IPS-NIHi7 (cell line): ENCODE measurements around the gene GUK1.
"Not testable (repeated sequence)": the region's sequence is repeated elsewhere in the genome, so short reads cannot be mapped to it uniquely, and the experiment has no call there.

Source experiments
- DNase-seq: peaks from one replicate; pipeline ENCODE4 v3.0.0; 2012; ENCODE audit warnings: mixed read lengths; ENCODE audit errors: extremely low spot score

GUK1 gene

DNA sequence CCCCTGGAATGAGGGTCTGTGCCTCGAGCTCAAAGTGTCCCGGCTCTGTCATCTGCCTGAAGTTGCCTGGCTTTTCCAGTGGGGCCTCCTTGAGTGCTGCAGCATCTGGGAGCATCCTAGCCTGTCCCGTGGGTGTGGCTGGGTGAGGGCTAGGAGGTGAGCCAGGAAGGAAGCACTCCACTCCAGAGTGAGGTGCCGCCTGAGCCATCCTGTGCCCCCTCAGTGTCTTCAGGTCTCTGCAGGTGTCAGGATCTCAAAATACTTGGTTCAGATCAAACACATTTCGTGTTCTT lies 37.0 kb downstream of the GUK1 start:
- DNase-seq, result no peak

DNA sequence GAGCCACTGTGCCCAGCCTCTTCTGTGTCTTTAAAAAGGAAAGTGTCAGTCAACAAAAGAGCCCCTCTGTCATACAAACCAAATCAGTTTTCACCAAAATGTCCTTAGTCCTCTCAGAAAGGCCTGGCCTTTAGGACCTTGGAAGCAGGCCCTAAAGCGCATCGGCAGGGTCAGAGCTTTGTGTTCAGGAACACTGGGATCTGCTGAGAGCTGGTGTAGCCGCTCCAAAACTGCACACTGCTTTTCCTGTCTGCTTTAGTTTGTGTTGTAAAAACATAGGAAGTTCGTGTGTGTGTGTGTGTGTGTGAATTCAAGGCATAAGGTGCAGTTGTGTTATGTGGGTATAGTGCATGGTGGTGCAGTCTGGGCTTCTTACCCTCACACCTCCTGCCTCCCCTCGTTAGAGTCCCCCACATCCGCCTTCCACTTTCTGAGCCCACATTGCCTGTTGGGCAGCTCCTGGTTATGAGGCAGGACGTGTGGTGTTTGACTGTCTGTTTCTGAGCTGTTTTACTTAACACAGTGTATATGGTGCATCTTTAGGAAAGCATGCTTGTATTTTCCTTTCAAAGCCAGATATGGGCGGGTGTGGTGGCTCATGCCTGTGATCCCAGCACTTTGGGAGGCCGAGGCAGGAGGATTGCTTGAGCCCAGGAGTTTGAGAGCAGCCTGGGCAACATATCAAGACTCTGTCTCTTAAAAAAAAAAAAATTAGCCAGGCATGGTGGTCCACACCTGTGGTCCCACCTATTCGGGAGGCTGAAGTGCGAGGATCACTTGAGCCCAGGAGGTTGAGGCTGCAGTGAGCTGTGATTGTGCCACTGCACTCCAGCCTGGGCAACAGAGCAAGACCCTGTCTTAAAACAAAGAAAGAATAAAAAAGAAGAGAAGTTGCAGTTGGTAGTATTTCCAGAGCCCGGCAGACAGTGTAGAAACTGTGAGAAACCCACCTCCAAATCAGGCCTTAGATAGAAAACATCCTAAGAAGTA lies 37.9 kb downstream of the GUK1 start:
- no peak for DNase-seq

DNA sequence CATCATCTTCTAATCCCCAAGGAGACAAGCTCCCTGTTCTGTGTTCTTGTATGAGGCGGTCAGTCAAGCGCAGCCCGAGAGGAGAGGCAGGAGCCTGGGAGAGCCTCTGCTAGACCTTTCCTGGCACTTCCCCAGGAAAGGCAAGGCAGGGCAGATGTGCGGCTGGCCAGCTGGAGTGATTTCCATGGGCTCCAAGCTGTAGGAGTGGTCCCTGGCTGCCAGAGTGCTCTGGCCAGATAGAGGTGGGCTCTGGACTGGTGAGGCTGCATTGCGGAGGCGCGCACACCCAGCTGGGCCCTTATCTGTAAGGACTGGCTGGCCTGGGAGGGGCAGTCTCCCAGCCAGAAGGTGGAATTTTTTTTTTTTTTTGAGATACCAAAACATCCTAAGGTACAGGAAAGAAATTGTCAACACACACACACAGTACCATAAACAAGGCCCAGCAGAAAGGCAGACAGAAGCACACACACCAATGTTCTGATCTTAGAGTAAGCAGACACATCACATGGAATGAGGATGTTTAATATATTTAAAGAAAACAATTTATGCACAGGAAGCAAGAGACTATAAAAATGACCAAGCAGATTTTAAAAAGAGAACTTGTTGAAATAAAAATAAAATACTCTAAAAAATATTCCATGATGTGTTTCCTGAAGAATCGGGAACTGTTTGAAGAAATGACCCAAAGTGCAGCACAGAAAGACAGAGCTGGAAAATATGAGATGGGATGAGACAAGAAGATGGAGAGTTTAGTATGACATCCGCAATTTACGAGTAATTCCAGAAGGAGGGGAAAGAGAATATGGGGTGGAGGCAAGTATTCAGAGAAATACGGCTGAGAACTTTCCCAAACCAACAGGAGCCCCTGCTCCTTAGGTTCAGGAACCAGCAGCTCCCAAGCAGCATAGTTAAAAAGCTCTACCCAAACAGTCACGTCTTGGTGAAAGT lies 38.9 kb downstream of the GUK1 start:
- DNase-seq, result no peak

DNA sequence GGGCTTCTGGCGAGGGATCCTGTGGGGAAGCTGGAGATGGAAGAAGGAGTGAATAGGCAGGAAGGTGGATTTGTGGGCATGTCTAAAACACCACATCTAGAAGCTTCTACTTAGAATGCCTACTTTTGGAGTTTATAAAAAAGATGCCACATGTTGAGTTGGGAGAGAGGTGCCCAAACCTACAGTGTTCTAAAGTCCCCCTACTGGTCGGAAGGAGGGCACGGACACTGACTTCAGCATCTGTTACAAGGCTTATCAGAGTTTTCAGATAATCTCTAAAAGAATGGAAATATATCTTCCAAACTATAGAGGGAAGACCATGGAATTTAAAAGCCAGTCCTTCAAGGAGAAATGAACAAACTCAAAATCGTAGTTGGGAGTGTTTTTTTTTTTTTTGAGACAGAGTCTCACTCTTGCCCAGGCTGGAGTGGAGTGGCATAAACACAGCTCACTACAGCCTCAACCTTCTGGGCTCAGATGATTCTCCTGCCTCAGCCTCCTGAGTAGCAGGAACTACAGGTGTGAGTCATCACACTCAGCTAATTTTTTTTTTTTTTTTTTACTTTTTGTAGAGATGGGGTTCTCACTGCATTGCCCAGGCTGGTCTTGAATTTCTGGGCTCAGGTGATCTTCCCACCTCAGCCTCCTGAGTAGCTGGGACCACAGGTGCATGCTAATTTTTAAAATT lies 40.3 kb downstream of the GUK1 start:
- DNase-seq, result no peak

DNA sequence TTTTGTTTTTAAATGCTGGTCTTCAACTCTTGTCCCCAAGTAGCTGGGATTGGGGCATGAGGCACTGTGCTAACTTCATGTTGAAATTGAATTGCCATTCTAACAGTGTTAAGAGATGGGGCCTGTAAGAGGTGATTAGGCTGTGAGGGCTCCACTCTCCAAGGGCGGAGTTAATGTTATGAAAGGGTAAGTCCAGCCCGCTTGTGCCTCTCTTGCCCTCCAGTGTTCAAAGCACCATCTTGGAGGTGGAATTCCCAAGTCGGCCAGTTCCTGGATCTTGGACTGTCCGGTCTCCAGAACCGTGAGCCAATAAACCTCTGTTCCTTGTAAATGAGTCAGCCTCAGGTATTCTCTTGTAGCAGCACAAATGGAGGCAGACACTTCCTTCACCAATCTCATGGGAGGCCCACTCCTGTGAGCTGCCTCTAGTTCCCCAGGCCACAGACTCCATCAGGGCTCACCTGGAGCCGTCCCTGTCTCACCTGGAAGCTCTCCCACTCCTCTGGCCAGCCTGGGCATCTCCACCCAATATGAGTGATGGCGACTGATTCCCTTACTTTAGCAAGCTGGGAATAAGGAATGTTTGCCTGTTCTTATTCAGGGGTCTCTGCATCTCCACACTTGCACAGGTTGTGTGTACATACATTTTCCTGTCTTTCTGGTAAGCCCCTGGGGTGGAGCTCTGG lies 41.0 kb downstream of the GUK1 start:
- no peak for DNase-seq

DNA sequence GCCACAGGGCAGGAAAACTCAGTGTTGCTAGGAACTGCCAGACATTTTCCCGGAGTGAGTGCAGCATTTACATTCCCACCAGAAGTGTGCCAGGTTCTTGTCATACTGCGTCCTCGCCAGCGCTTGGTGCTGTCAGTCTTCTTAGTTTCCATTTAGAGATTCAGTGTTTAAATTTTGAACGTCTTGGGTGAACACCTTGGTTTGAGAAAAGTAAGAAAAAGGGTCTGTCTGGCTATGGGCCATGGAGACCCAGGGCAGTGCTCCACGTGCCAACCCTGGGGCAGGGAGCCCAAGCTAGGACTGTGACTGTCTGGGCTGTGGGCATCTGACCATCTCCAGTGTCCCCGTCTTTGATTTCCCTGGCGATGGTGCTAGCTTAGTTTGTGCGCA lies 41.6 kb downstream of the GUK1 start:
- no peak for DNase-seq

DNA sequence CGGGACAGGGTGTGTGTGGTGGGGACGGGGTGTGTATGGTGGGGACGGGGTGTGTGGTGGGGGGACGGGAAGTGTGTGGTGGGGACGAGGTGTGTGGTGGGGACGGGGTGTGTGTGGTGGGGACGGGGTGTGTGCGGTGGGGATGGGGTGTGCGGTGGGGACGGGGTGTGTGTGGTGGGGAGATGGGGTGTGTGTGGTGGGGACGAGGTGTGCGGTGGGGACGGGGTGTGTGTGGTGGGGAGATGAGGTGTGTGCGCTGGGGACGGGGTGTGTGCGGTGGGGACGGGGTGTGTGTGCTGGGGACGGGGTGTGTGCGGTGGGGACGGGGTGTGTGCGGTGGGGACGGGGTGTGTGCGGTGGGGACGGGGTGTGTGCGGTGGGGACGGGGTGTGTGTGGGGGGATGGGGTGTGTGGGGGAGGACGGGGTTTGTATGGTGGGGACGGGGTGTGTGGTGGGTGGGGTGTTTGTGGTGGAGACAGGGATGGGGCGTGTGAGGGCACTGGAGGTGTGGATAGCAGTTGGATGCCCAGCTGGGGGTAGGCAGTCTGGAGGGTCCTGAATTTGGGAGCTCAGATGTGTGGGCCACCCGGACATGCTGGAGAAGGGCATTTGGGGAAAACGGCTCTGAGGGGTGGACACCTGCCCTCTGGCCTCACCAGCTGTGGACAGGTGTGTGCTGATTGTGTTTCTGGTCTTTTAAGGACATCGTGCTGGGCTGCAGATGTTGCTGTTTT lies 42.4 kb downstream of the GUK1 start:
- DNase-seq, result no peak

DNA sequence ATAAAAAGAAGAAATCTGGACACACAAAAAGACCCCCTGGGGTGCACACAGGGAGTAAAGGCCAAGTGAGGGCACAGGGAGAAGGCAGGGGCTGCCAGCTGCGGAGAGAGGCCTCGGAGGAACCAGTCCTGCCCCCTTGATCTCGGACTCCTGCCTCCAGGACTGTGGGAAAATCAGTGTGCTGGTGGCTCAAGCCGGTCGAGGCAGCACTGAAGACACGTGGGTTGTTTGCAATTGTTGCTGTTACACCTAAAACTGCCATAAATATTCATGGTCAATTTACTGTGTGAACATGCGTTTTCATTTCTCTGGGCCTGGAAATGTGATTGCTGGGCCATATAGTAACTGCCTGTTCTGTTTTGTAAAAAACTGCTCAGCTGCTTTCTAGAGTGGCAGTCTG lies 44.1 kb downstream of the GUK1 start:
- no peak for DNase-seq

DNA sequence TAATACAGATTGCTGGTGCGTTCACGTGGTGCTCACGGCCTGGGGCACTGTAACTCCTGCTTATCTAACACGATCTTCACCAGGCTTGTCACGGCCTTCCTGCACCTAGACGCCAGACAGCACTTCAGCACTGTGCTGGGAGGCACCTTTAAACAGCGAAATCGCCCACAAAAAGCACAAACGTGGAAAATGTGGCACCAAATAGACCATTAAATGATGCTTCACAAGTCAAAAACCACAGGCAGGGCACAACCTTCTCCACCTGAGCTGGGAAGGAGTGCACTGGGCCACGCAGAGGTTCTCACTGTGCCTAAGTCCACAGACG lies 45.5 kb downstream of the GUK1 start:
- DNase-seq, result no peak

DNA sequence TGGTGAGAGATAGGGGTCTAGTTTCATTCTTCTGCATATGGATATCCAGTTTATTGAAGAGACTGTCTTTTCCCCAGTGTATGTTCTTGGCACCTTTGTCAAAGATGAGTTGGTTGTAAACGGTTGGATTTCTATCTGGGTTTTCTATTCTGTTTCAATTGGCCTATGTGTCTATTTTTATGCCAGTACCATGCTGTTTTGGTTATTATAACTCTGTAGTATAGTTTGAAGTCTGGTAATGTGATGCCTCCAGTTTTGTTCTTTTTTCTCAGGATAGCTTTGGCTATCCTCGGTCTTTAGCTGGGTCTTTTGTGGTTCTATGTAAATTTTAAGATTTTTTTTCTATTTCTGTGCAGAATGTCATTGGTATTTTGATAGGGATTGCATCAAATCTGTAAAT lies 48.2 kb downstream of the GUK1 start:
- not testable (repeated sequence) for DNase-seq

DNA sequence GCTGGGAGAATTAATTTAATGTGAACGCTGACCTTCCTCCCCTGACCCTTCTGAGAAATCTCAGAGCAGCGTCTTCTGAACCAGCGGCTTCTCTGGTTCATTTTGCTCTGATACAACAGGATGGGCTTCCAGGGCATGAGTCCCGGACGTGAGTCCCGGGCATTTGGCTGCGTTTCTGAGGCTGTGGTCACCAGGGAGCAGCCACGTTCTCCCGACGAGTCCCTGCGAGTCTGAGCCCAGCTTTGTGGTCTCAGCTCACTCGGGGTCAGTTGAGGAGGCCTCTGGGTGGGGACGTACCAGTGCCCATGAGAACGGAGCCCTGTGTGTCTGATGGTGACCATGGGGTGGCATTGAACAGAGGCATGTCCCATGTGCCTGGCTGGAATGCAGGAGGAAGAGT lies 50.1 kb downstream of the GUK1 start:
- DNase-seq, result no peak

DNA sequence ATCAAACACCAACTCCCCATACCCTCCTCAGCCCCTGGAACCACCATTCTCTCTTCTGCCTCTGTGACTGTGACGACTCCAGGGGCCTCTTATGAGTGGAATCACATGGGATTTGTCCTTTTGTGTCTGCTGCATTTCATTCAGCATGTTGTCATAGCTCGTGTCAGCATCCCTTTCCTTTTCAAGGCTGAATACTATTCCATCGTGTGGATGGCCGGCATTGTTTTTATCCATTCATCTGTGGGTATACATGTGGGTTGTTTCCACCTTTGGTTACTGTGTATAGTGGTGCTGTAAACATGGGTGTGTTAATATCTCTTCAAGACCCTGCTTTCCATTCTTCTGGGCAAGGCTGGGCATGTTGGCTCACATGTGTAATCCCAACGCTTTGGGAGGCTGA lies 50.7 kb downstream of the GUK1 start:
- no peak for DNase-seq

DNA sequence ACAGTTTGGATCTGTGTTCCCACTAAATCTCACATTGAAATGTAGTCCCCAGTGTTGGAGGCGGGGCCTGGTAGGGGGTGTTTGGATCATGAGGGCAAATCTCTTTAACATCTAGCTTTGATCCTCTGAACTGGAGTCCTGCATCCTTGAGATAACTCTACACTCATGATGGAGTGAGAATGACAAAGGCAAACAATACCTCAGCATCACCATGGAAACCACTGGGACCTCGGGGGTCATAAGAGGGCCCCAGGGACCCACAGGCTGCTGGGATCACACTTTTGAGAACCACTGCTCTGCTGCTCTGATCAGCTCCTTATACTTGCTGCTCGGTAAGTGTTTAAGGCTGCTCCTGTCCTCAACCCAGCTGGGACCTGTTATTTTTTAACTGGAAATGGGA lies 54.4 kb downstream of the GUK1 start:
- DNase-seq, result no peak

DNA sequence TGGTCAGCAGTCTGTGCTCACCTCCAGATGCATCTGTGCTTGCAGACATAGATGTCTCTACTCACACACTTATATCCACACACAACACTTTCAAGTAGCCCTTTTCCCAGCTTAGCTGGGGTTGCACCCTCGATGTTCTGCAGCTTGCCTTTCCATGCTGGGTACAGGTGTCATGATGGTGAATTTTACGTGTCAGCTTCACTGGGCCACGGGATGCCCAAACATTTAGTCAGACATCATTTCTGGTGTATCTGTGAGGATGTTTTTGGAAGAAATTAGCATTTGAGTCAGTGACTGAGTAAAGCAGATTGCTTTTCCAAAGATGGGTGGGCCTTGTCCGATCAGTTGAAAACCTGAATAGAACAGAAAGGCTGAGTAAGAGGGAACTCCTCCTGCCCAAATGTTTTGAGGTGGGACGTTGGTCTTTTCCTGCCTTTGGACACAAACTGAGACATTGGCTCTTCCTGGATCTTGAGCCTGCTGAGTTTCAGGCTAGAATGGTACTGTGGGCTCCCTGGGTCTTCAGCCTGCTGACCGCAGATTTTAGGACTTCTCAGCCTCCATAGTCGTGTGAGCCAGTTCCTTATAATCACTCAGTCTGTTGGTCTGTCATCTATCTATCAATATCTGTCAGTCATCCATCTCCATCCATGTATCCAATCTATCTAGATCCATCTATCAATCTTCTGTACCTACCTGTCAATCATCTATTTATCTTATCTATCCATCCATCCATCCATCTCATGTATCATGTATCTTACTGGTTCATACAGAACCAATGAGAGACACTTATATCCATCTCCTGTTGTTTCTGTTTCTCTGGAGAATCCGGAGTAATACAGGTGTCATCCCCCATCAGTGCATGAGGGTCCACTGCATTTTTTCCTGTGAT lies 55.1 kb downstream of the GUK1 start:
- DNase-seq, result no peak

DNA sequence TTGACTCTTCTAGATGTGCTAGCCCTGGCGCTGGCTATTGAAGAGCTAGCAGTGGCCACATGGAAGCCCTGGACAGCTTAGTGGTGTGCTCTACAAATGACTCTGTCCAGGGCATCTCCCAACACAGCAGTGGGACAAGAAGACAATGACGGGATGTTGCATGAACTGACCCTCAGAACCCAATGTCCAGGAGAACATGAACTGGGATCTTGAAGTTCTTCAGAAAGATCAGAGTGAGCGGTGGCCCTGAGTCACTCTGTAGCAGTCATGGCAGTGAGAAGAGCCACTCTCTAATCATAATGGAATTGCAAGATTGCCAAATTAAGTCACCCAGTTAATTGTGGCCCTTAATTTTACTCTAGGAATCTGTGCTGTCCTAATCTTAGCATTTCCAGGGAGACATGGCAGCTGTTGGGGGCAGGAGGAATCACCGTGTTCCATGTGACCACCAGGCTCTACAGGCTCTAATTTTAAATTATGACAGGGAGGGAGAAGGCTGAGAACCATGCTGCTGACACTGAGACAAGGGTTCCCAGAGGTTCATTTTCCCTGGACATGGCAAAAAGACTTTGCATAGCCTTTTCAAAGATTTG lies 57.6 kb downstream of the GUK1 start:
- DNase-seq, result no peak
